B cell (primary cell): ENCODE data around the gene HIPK2. TPM values are rescaled to one million over a fixed set of nuclear protein-coding genes. Genes with fewer than 3 reads are reported as not detected.
A peak's percentile ranks its signal among the peaks of the same experiment; 100 is the strongest.

ENCODE experiments used
- ATAC-seq: fragments of 200-7000 bp; cut with Tn5 transposase; one replicate; pipeline ENCODE4 v1.10.0; 2021; ENCODE audit warnings: low read depth, mild to moderate bottlenecking, moderate number of reproducible peaks, moderate library complexity
- CTCF ChIA-PET: fragments of 350-600 bp; sonication (Branson Sonifier 250); formaldehyde crosslinking; loops from one replicate; lab custom pipeline; 2021; ENCODE audit warnings: antibody characterized with exemption, inconsistent platforms; lab: Charles Lee
- POLR2A ChIA-PET: fragments of 350-600 bp; sonication (Branson Sonifier 250); formaldehyde crosslinking; loops from one replicate; lab custom pipeline; 2021; ENCODE audit warnings: antibody characterized with exemption; lab: Charles Lee
- DNase-seq: peaks from one replicate; pipeline ENCODE4 v3.0.0; 2013
- H2AFZ ChIP-seq: 2 replicates; pipeline ENCODE4 v1.6.1; 2012; ENCODE audit warnings: mild to moderate bottlenecking, low read depth, low read length; ENCODE audit not compliant: insufficient read depth, poor library complexity, severe bottlenecking
- H3K27ac ChIP-seq, 2 donors: 1 replicate in 1 of 2; 2 replicates in 1 of 2; pipeline ENCODE4 v1.5.1; 2012 to 2013; ENCODE audit warnings: low read length in 2 of 2, mild to moderate bottlenecking in 2 of 2, moderate library complexity in 1 of 2
- H3K27me3 ChIP-seq, 4 experiments: fragments of 200-600 bp in 1 of 4; sonication (generic) in 1 of 4; replicated peaks in 1 of 4; 1 replicate in 2 of 4; 2 replicates in 2 of 4; pipeline versions ENCODE4 v1.6.1 to v1.7.0; 2013 to 2016; ENCODE audit warnings: low read length in 3 of 4, mild to moderate bottlenecking in 2 of 4, mixed read lengths in 1 of 4, moderate library complexity in 1 of 4; ENCODE audit not compliant: insufficient read depth in 4 of 4, control insufficient read depth in 3 of 4; ENCODE audit errors: control extremely low read depth in 1 of 4
- H3K36me3 ChIP-seq, 2 experiments: replicated peaks in 1 of 2; 1 replicate in 1 of 2; 2 replicates in 1 of 2; pipeline versions ENCODE4 v1.6.1 to v1.7.1; 2013; ENCODE audit warnings: low read length in 1 of 2; ENCODE audit not compliant: insufficient read depth in 2 of 2, control insufficient read depth in 1 of 2; ENCODE audit errors: control extremely low read depth in 1 of 2, extremely low read depth in 1 of 2
- H3K4me1 ChIP-seq, 2 donors: fragments of 200-600 bp in 1 of 2; sonication (generic) in 1 of 2; 1 replicate in 1 of 2; 2 replicates in 1 of 2; pipeline versions ENCODE4 v1.5.1 to v1.6.1; 2013 to 2017; ENCODE audit warnings: low read length in 2 of 2; ENCODE audit not compliant: control insufficient read depth in 2 of 2, insufficient read depth in 2 of 2
- H3K4me2 ChIP-seq: replicated peaks from 2 replicates; pipeline ENCODE3; 2012; ENCODE audit warnings: mild to moderate bottlenecking, low read depth, low read length; ENCODE audit not compliant: poor library complexity, severe bottlenecking
- H3K4me3 ChIP-seq, 5 experiments: fragments of 200-600 bp in 1 of 5; sonication (generic) in 1 of 5; 1 replicate in 3 of 5; 2 replicates in 2 of 5; pipeline versions ENCODE4 v1.5.1 to v1.7.0; 2011 to 2016; ENCODE audit warnings: low read length in 4 of 5, mild to moderate bottlenecking in 4 of 5, low read depth in 2 of 5, control low read depth in 1 of 5, moderate library complexity in 1 of 5; ENCODE audit not compliant: insufficient read depth in 1 of 5; ENCODE audit errors: control extremely low read depth in 1 of 5, extremely low read depth in 1 of 5
- H3K79me2 ChIP-seq: fragments of 200-600 bp; sonication (generic); one replicate; pipeline ENCODE4 v1.6.0; 2016; ENCODE audit warnings: low read length; ENCODE audit not compliant: control insufficient read depth, insufficient read depth
- H3K9ac ChIP-seq: fragments of 200-600 bp; sonication (generic); 2 replicates; pipeline ENCODE4 v1.6.1; 2017; ENCODE audit warnings: mild to moderate bottlenecking, low read length, moderate library complexity
- H3K9me3 ChIP-seq, 3 donors: one replicate each; pipeline versions ENCODE4 v1.6.1 to v1.7.1; 2013; ENCODE audit warnings: low read length in 2 of 3; ENCODE audit not compliant: control insufficient read depth in 2 of 3, insufficient read depth in 1 of 3; ENCODE audit errors: control extremely low read depth in 1 of 3
- H4K20me1 ChIP-seq: 2 replicates; pipeline ENCODE4 v1.6.0; 2012; ENCODE audit warnings: mild to moderate bottlenecking, low read length; ENCODE audit not compliant: insufficient read depth, control insufficient read depth, poor library complexity, severe bottlenecking
- H3K27ac Mint-ChIP-seq: one replicate; pipeline ENCODE4 v1.8.0; 2021; ENCODE audit warnings: mixed read lengths
- H3K27me3 Mint-ChIP-seq: one replicate; pipeline ENCODE4 v1.8.0; 2021; ENCODE audit warnings: mixed read lengths
- H3K4me1 Mint-ChIP-seq: one replicate; pipeline ENCODE4 v1.8.0; 2021; ENCODE audit warnings: mixed read lengths
- H3K4me3 Mint-ChIP-seq: one replicate; pipeline ENCODE4 v1.8.0; 2021; ENCODE audit warnings: mixed read lengths
- H3K9me3 Mint-ChIP-seq: one replicate; pipeline ENCODE4 v1.8.0; 2022; ENCODE audit warnings: mixed read lengths; ENCODE audit not compliant: insufficient read depth
- CTCF ChIP-seq: fragments of 200-600 bp; IDR thresholded peaks from one replicate; pipeline ENCODE4 v1.8.0; 2022; ENCODE audit warnings: antibody characterized with exemption, mild to moderate bottlenecking
- EZH2 ChIP-seq: IDR thresholded peaks from 2 replicates; pipeline ENCODE4 v1.6.1; 2012; ENCODE audit warnings: borderline replicate concordance, low read depth, mild to moderate bottlenecking, moderate library complexity, low read length; ENCODE audit not compliant: insufficient read depth, poor library complexity, severe bottlenecking
- WGBS: methylation state at CpG from one replicate; pipeline ENCODE4 v1.1.5; 2013; ENCODE audit warnings: missing lambda C conversion rate; ENCODE audit not compliant: insufficient coverage; 5-methylcytosine and 5-hydroxymethylcytosine counted together
- intact Hi-C: fragments of 100-400 bp; cut with micrococcal nuclease; formaldehyde crosslinking; loops from one replicate; pipeline ENCODE4 v1.10.0; 2022
- polyA plus RNA-seq: library from polyadenylated mRNA; depleted of rRNA; stranded (reverse); fragments of >200 nt; gene quantifications from 2 replicates; pipeline ENCODE4 v1.2.3, GENCODE V29; 2012
- total RNA-seq, 2 donors: library from RNA; stranded (reverse); fragments of 120-200 nt in 1 of 2; gene quantifications; 1 replicate in 1 of 2; 2 replicates in 1 of 2; pipeline versions ENCODE4 v1.2.3 to v1.2.4, GENCODE V29; 2013 to 2022

Gene HIPK2
- total and polyA plus RNA-seq, 2 donors (not counting 1 experiment from before 2014, with no cell fraction given), result 6.8 to 58.2 TPM

DNA sequence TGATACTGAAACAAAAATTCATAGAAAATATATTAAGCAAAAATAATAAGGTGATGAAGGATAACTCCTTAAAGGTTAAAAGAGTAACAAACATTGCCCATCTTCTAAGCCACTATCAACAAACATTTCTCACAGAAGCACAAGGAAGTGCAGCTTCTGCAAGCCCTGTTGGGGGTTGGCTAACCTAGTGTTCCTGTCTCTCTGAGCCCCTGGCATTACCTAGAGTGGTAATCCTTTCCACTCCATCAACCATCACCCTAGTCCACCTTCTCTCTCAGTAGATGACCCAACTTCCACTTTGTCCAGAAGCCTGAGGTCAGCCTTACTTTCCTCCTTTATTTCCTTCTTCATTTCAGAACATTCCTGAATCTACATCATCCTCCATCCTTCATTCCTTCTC lies 59.7 kb downstream of the HIPK2 start:
- DNase-seq, result no peak
- Histone ChIP-seq H3K79me2 (peaks cover 30% of the 10 kb centered on the region), H3K4me3 (no peak overlapping the region), H4K20me1 (no peaks in the 10 kb centered on the region), H2AFZ (no peak overlapping the region), H3K36me3 (peaks cover 0 to 14% of the 10 kb centered on the region in 2 experiments), H3K4me1 (peaks cover 33 to 44% of the 10 kb centered on the region in 2 donors), H3K9ac (no peak overlapping the region), H3K9me3 (peaks cover 0 to 6% (median 0%) of the 10 kb centered on the region in 3 donors), H3K4me2 (no peak overlapping the region), H3K27me3 (no peaks in the 10 kb centered on the region), H3K27ac (no peak overlapping the region)
- H3K4me3 Mint-ChIP-seq, result no peak overlapping the region
- no peak overlapping the region for H3K27ac Mint-ChIP-seq
- no peaks in the 10 kb centered on the region for H3K9me3 Mint-ChIP-seq
- ChIA-PET CTCF (no interaction called here), POLR2A (no interaction called here)
- H3K27me3 Mint-ChIP-seq, result no peaks in the 10 kb centered on the region
- no peak for ATAC-seq
- TF ChIP-seq CTCF (no peak), EZH2 (no peak)
- H3K4me1 Mint-ChIP-seq, result peaks cover 26% of the 10 kb centered on the region
- intact Hi-C loops, result no loop called here

DNA sequence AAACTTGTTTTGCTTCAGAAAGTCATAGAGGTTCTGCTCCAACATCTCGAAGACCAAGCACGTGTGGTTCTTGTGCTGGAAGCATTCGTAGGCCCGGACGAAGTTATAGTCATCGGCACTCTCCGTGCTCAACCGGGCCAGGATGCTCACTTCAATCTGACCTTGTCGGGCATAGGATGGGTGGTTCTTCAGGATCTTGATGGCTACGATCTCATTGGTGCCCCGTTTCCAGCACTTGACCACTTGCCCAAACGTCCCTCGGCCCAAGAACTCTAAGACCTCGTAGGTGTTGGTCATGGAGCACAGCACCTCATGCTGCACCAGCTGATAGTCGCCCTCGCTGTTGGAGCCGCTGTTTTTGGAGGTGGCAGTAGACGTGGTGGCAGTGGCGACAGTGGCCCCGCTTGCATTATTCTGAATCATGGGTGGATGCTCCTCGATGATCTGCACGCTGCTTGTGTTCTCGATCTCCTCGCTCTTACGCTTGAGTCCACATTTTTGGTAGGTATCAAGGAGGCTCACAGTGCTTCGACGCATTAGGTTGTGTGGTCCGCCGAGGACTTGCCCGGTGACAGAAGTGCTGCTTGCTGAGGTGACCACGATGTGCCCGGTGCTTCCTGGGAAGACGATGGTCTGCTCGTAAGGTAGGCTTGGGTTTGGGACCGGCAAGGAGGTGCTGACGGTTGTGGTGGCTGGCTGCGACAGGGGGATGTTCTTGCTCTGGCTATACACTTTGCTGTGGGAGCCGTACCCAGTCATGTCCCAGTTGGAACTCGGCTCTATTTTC lies 61.4 kb downstream of the HIPK2 start:
- H3K27ac ChIP-seq, result no peak overlapping the region
- intact Hi-C loops, result no loop called here
- H3K9ac ChIP-seq, result no peak overlapping the region
- peaks cover 0 to 6% (median 0%) of the 10 kb centered on the region in 3 donors for H3K9me3 ChIP-seq
- peaks cover 32% of the 10 kb centered on the region for H3K4me1 Mint-ChIP-seq
- H3K9me3 Mint-ChIP-seq, result no peaks in the 10 kb centered on the region
- POLR2A ChIA-PET, result no interaction called here
- peaks cover 33 to 39% of the 10 kb centered on the region in 2 donors for H3K4me1 ChIP-seq
- no peaks in the 10 kb centered on the region for H4K20me1 ChIP-seq
- DNase-seq (no peak), ATAC-seq (no peak)
- H3K27me3 Mint-ChIP-seq, result no peaks in the 10 kb centered on the region
- H3K4me3 Mint-ChIP-seq, result no peak overlapping the region
- no peak overlapping the region for H2AFZ ChIP-seq
- no peak for TF ChIP-seq EZH2
- no peak for TF ChIP-seq CTCF
- H3K36me3 ChIP-seq, result peaks cover 0 to 14% of the 10 kb centered on the region in 2 experiments
- H3K4me3 ChIP-seq, result no peak overlapping the region
- no peak overlapping the region for H3K4me2 ChIP-seq
- peaks cover 36% of the 10 kb centered on the region for H3K79me2 ChIP-seq
- peak overlapping the region; percentile 26 for H3K27ac Mint-ChIP-seq
- no peaks in the 10 kb centered on the region for H3K27me3 ChIP-seq
- CTCF ChIA-PET, result no interaction called here
- WGBS, result 98% methylated on average over 35 of the region's 39 CpGs
